ENCODE measurements around the gene KIT. TPM values are rescaled to one million over a fixed set of nuclear protein-coding genes. Genes with fewer than 3 reads are reported as not detected.

The KIT gene
- total and polyA plus RNA-seq, 2 donors (not counting 1 experiment from before 2014, with no cell fraction given) = 0.50 to 19.9 TPM

DNA sequence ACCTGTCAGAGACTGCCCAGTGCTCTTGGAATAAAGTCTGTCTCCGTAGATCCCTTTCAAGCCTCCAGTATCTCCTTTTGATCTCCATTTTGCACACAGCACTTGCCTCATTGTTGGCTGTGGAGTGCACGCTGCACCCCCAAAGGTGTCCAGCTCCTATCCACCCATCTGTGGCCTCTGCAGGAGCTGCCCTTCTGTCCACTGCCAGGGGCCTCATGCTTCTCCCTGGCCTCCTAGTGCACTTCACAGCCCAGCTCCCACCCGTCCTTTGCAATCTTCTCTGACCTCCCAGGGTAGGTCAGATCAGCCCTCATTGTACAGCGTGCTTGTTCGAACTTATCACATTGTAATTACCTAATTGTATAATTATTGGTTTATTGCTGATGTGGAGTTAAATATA lies 18.9 kb downstream of the KIT start:
- no peak overlapping the region for H3K4me2 ChIP-seq (ENCODE audit: extremely low read depth, insufficient read depth, low read length)
- no peaks in the 10 kb centered on the region for H3K4me1 ChIP-seq (ENCODE audit: control insufficient read depth, extremely low read depth, insufficient read depth, low read length)
- H3K4me3 ChIP-seq (replicated peaks in 1 of 4; ENCODE audit: control extremely low read depth in 1 of 4, insufficient read depth in 1 of 4, low read depth in 3 of 4, low read length in 4 of 4) = no peak overlapping the region
- H3K9ac ChIP-seq (ENCODE audit: insufficient read depth, low read length) = no peak overlapping the region
- no peak for TF ChIP-seq EZH2 (IDR thresholded peaks at IDR 0.05; ENCODE audit: low read length, missing control alignments)
- TF ChIP-seq, protein P1, sequence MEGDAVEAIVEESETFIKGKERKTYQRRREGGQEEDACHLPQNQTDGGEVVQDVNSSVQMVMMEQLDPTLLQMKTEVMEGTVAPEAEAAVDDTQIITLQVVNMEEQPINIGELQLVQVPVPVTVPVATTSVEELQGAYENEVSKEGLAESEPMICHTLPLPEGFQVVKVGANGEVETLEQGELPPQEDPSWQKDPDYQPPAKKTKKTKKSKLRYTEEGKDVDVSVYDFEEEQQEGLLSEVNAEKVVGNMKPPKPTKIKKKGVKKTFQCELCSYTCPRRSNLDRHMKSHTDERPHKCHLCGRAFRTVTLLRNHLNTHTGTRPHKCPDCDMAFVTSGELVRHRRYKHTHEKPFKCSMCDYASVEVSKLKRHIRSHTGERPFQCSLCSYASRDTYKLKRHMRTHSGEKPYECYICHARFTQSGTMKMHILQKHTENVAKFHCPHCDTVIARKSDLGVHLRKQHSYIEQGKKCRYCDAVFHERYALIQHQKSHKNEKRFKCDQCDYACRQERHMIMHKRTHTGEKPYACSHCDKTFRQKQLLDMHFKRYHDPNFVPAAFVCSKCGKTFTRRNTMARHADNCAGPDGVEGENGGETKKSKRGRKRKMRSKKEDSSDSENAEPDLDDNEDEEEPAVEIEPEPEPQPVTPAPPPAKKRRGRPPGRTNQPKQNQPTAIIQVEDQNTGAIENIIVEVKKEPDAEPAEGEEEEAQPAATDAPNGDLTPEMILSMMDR (conservative IDR thresholded peaks at IDR 0.05 in 1 of 2, IDR thresholded peaks at IDR 0.05 in 1 of 2; ENCODE audit: low read depth in 1 of 2, low read length in 2 of 2) = no peak
- no peaks in the 10 kb centered on the region for H4K20me1 ChIP-seq (ENCODE audit: control insufficient read depth, extremely low read depth, insufficient read depth, low read length)
- no peaks in the 10 kb centered on the region for H3K79me2 ChIP-seq (ENCODE audit: control insufficient read depth, insufficient read depth, low read length)
- H2AFZ ChIP-seq (ENCODE audit: low read length) = no peak overlapping the region
- H3K36me3 ChIP-seq (ENCODE audit: control insufficient read depth, insufficient read depth, low read length) = no peaks in the 10 kb centered on the region
- H3K27ac ChIP-seq (ENCODE audit: insufficient read depth, low read length) = no peak overlapping the region
- no peaks in the 10 kb centered on the region for H3K27me3 ChIP-seq (ENCODE audit: control insufficient read depth, insufficient read depth, low read length)
- no peak for DNase-seq (ENCODE audit: low read depth in 2 of 2)
- no peaks in the 10 kb centered on the region for H3K9me3 ChIP-seq (ENCODE audit: control insufficient read depth, insufficient read depth, low read depth, low read length)

DNA sequence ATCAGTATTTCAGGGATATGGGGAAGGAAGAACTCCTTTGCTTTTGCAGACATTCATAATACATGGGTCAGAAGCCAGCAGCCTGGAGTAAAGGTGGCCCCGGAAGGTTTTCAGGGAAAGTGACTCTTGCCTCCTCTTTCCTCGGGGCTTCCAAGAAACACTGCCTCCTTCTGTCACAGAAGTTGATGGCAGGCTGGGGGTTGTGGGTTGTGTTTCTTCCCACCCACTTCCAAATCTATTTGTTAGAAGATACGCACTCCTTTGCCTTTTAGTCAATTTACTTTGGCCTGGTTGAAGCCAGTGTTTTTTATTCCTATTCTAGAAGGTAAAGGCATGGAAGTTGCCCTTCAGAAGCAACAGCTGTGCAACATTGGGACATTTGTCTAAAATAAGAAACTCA lies 19.7 kb downstream of the KIT start:
- TF ChIP-seq, protein P1 (conservative IDR thresholded peaks at IDR 0.05 in 1 of 2, IDR thresholded peaks at IDR 0.05 in 1 of 2; ENCODE audit: low read depth in 1 of 2, low read length in 2 of 2) = no peak
- no peak for TF ChIP-seq EZH2 (IDR thresholded peaks at IDR 0.05; ENCODE audit: low read length, missing control alignments)
- H3K27me3 ChIP-seq (ENCODE audit: control insufficient read depth, insufficient read depth, low read length) = no peaks in the 10 kb centered on the region
- no peak for DNase-seq (ENCODE audit: low read depth in 2 of 2)
- no peak overlapping the region for H3K4me2 ChIP-seq (ENCODE audit: extremely low read depth, insufficient read depth, low read length)
- no peak overlapping the region for H3K9ac ChIP-seq (ENCODE audit: insufficient read depth, low read length)
- no peaks in the 10 kb centered on the region for H3K9me3 ChIP-seq (ENCODE audit: control insufficient read depth, insufficient read depth, low read depth, low read length)
- H3K36me3 ChIP-seq (ENCODE audit: control insufficient read depth, insufficient read depth, low read length) = no peaks in the 10 kb centered on the region
- no peaks in the 10 kb centered on the region for H3K79me2 ChIP-seq (ENCODE audit: control insufficient read depth, insufficient read depth, low read length)
- H3K4me3 ChIP-seq (replicated peaks in 1 of 4; ENCODE audit: control extremely low read depth in 1 of 4, insufficient read depth in 1 of 4, low read depth in 3 of 4, low read length in 4 of 4) = no peak overlapping the region
- H3K27ac ChIP-seq (ENCODE audit: insufficient read depth, low read length) = no peak overlapping the region
- H2AFZ ChIP-seq (ENCODE audit: low read length) = no peak overlapping the region
- H4K20me1 ChIP-seq (ENCODE audit: control insufficient read depth, extremely low read depth, insufficient read depth, low read length) = no peaks in the 10 kb centered on the region
- H3K4me1 ChIP-seq (ENCODE audit: control insufficient read depth, extremely low read depth, insufficient read depth, low read length) = no peaks in the 10 kb centered on the region

DNA sequence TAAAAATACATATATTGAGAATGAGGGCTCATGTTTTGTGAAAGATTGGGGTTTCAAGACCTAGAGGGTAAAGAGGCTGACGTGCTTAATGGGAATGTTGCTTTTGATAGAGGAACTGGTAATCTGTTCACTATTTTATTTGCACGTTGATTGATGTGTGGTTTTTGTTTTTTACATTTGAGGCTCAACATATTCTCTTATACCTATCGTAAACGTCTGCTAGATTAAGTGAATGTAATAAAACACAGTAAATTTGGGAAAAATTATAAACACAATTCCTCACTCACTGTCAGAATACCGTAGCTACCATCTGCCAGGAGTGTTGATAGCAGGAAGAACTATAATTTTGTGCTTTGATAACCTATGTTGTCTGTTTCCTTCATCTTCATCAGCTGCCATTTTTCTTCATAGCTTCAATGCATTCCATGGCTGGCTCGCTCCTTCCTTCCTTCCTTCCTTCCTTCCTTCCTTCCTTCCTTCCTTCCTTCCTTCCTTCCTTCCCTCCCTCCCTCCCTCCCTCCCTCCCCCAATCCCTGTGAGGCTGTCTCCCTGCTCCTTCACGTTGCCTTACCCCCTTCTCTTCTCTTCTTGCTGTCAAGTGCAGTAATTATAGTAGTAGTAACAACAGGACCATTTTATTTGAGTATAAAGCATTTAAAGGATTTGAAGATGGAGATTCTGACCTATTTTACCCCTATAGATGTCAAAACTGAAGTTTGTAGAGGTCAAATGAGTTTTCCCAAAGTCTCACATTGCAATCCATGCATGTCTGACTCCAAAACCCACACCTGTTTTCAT lies 20.3 kb downstream of the KIT start:
- no peaks in the 10 kb centered on the region for H3K9me3 ChIP-seq (ENCODE audit: control insufficient read depth, insufficient read depth, low read depth, low read length)
- H3K27me3 ChIP-seq (ENCODE audit: control insufficient read depth, insufficient read depth, low read length) = no peaks in the 10 kb centered on the region
- no peak overlapping the region for H2AFZ ChIP-seq (ENCODE audit: low read length)
- H3K36me3 ChIP-seq (ENCODE audit: control insufficient read depth, insufficient read depth, low read length) = no peaks in the 10 kb centered on the region
- no peaks in the 10 kb centered on the region for H3K4me1 ChIP-seq (ENCODE audit: control insufficient read depth, extremely low read depth, insufficient read depth, low read length)
- H3K9ac ChIP-seq (ENCODE audit: insufficient read depth, low read length) = no peak overlapping the region
- no peak overlapping the region for H3K27ac ChIP-seq (ENCODE audit: insufficient read depth, low read length)
- no peak for DNase-seq (ENCODE audit: low read depth in 2 of 2)
- H4K20me1 ChIP-seq (ENCODE audit: control insufficient read depth, extremely low read depth, insufficient read depth, low read length) = no peaks in the 10 kb centered on the region
- no peak overlapping the region for H3K4me2 ChIP-seq (ENCODE audit: extremely low read depth, insufficient read depth, low read length)
- H3K4me3 ChIP-seq (replicated peaks in 1 of 4; ENCODE audit: control extremely low read depth in 1 of 4, insufficient read depth in 1 of 4, low read depth in 3 of 4, low read length in 4 of 4) = no peak overlapping the region
- TF ChIP-seq EZH2 (IDR thresholded peaks at IDR 0.05; ENCODE audit: low read length, missing control alignments) = no peak
- TF ChIP-seq, protein P1 (conservative IDR thresholded peaks at IDR 0.05 in 1 of 2, IDR thresholded peaks at IDR 0.05 in 1 of 2; ENCODE audit: low read depth in 1 of 2, low read length in 2 of 2) = no peak
- H3K79me2 ChIP-seq (ENCODE audit: control insufficient read depth, insufficient read depth, low read length) = no peaks in the 10 kb centered on the region
